GDM1 (cell line): Measurements from ENCODE around the gene TRPV5.

ENCODE experiments used
- DNase-seq: peaks from one replicate; lab custom pipeline; 2025; lab: John Stamatoyannopoulos, UW

Gene TRPV5

GRCh38 chr7:142940966-142941535 is 7.5 kb upstream of the TRPV5 start:
- no peak for DNase-seq

- no peak for DNase-seq
Measured at GRCh38 chr7:142939226-142939910, 5.8 kb upstream of the TRPV5 start, which contains the start of gene LLCFC1. Gene LLCFC1 (plus strand): TSS chr7:142939484. CDS start chr7:142939622, 138 bp downstream.

- DNase-seq, result no peak
Measured at GRCh38 chr7:142938611-142939010, 5.1 kb upstream of the TRPV5 start.

- no peak for DNase-seq
Measured at GRCh38 chr7:142935941-142936565, 2.5 kb upstream of the TRPV5 start.

GRCh38 chr7:142934056-142934455 is 510 bp upstream of the TRPV5 start:
- no peak for DNase-seq

GRCh38 chr7:142933092-142933475 is 462 bp downstream of the TRPV5 start:
- DNase-seq, result no peak

GRCh38 chr7:142932386-142933091 is 1.0 kb downstream of the TRPV5 start:
- DNase-seq, result no peak

GRCh38 chr7:142930126-142930730 is 3.3 kb downstream of the TRPV5 start:
- DNase-seq, result no peak

GRCh38 chr7:142927949-142928348 is 5.6 kb downstream of the TRPV5 start:
- no peak for DNase-seq

GRCh38 chr7:142927085-142927745 is 6.3 kb downstream of the TRPV5 start:
- DNase-seq, result no peak

GRCh38 chr7:142925413-142925812 is 8.1 kb downstream of the TRPV5 start:
- no peak for DNase-seq

GRCh38 chr7:142923391-142923790 is 10.2 kb downstream of the TRPV5 start:
- no peak for DNase-seq

GRCh38 chr7:142919656-142920055 is 13.9 kb downstream of the TRPV5 start:
- DNase-seq, result no peak

GRCh38 chr7:142918901-142919300 is 14.6 kb downstream of the TRPV5 start:
- no peak for DNase-seq

- no peak for DNase-seq
Measured at GRCh38 chr7:142917447-142917846, 16.1 kb downstream of the TRPV5 start.

GRCh38 chr7:142916508-142916907 is 17.0 kb downstream of the TRPV5 start:
- no peak for DNase-seq

- DNase-seq, result no peak
Measured at GRCh38 chr7:142915315-142915714, 18.2 kb downstream of the TRPV5 start.

- DNase-seq, result no peak
Measured at GRCh38 chr7:142914121-142914520, 19.4 kb downstream of the TRPV5 start.

- no peak for DNase-seq
Measured at GRCh38 chr7:142913566-142913965, 20.0 kb downstream of the TRPV5 start.

GRCh38 chr7:142913051-142913450 is 20.5 kb downstream of the TRPV5 start:
- no peak for DNase-seq

GRCh38 chr7:142910481-142910880 is 23.1 kb downstream of the TRPV5 start:
- DNase-seq, result no peak

GRCh38 chr7:142910031-142910433 is 23.5 kb downstream of the TRPV5 start:
- DNase-seq, result no peak
